Measurements from ENCODE around the gene KNDC1. TPM values are rescaled to one million over a fixed set of nuclear protein-coding genes. Genes with fewer than 3 reads are reported as not detected.

Gene KNDC1
- total and polyA plus RNA-seq, 3 donors from 2014 or later, result 4.2 to 19.8 (median 13.3) TPM

GRCh38 chr10:133113847-133114246 lies 46.2 kb upstream of the KNDC1 start:
- Histone ChIP-seq H3K27ac (no peak overlapping the region), H3K9me3 (no peaks in the 10 kb centered on the region), H3K4me3 (no peak overlapping the region), H3K4me1 (no peaks in the 10 kb centered on the region), H3K27me3 (no peaks in the 10 kb centered on the region), H3K36me3 (ENCODE audit: low read depth, missing control alignments) (no peaks in the 10 kb centered on the region)
- WGBS, 2 donors, result 79 to 90% methylated on average over 9 to 12 of the region's 12 CpGs
- intact Hi-C loops (cut with DNase I; ENCODE audit: low total_unique reads), result no loop called here
- TF ChIP-seq CTCF (IDR thresholded peaks at IDR 0.05) (no peak), POLR2A (IDR thresholded peaks at IDR 0.05) (no peak)
- no peak for DNase-seq

GRCh38 chr10:133114251-133114650 lies 45.8 kb upstream of the KNDC1 start:
- DNase-seq, result no peak
- intact Hi-C loops (cut with DNase I; ENCODE audit: low total_unique reads), result no loop called here
- H3K27ac ChIP-seq, result no peak overlapping the region
- TF ChIP-seq POLR2A (IDR thresholded peaks at IDR 0.05), result no peak
- no peak for TF ChIP-seq CTCF (IDR thresholded peaks at IDR 0.05)
- no peaks in the 10 kb centered on the region for H3K27me3 ChIP-seq
- H3K4me1 ChIP-seq, result no peaks in the 10 kb centered on the region
- 93 to 95% methylated on average over 17 to 18 of the region's 18 CpGs for WGBS, 2 donors
- no peak overlapping the region for H3K4me3 ChIP-seq
- no peaks in the 10 kb centered on the region for H3K36me3 ChIP-seq (ENCODE audit: low read depth, missing control alignments)
- H3K9me3 ChIP-seq, result no peaks in the 10 kb centered on the region

- H3K27me3 ChIP-seq, result no peaks in the 10 kb centered on the region
- no peaks in the 10 kb centered on the region for H3K9me3 ChIP-seq
- H3K36me3 ChIP-seq (ENCODE audit: low read depth, missing control alignments), result no peaks in the 10 kb centered on the region
- intact Hi-C loops (cut with DNase I; ENCODE audit: low total_unique reads), result no loop called here
- no peak overlapping the region for H3K27ac ChIP-seq
- WGBS, 2 donors, result 90% methylated on average over 28 to 33 of the region's 33 CpGs
- no peaks in the 10 kb centered on the region for H3K4me1 ChIP-seq
- TF ChIP-seq CTCF (IDR thresholded peaks at IDR 0.05) (no peak), POLR2A (IDR thresholded peaks at IDR 0.05) (no peak)
- no peak overlapping the region for H3K4me3 ChIP-seq
- DNase-seq, result no peak
These were observed 45.1 kb upstream of the KNDC1 start for GRCh38 chr10:133114726-133115452.

- H3K4me1 ChIP-seq, result no peaks in the 10 kb centered on the region
- H3K27me3 ChIP-seq, result no peaks in the 10 kb centered on the region
- no peak overlapping the region for H3K4me3 ChIP-seq
- no peak for TF ChIP-seq CTCF (IDR thresholded peaks at IDR 0.05)
- no peak for TF ChIP-seq POLR2A (IDR thresholded peaks at IDR 0.05)
- intact Hi-C loops (cut with DNase I; ENCODE audit: low total_unique reads), result no loop called here
- H3K9me3 ChIP-seq, result no peaks in the 10 kb centered on the region
- WGBS, 2 donors, result 90 to 92% methylated on average over 2 to 6 of the region's 13 CpGs
- H3K36me3 ChIP-seq (ENCODE audit: low read depth, missing control alignments), result no peaks in the 10 kb centered on the region
- no peak for DNase-seq
- no peak overlapping the region for H3K27ac ChIP-seq
These were observed 44.6 kb upstream of the KNDC1 start for GRCh38 chr10:133115453-133115842.

- no peaks in the 10 kb centered on the region for H3K36me3 ChIP-seq (ENCODE audit: low read depth, missing control alignments)
- H3K9me3 ChIP-seq, result no peaks in the 10 kb centered on the region
- WGBS, 2 donors, result 64 to 66% methylated on average over 17 of the region's 17 CpGs
- no peak for DNase-seq
- H3K27me3 ChIP-seq, result no peaks in the 10 kb centered on the region
- no peak overlapping the region for H3K27ac ChIP-seq
- no peaks in the 10 kb centered on the region for H3K4me1 ChIP-seq
- no peak overlapping the region for H3K4me3 ChIP-seq
- TF ChIP-seq POLR2A (IDR thresholded peaks at IDR 0.05) (no peak), CTCF (IDR thresholded peaks at IDR 0.05) (no peak)
- intact Hi-C loops (cut with DNase I; ENCODE audit: low total_unique reads), result no loop called here
These were observed 44.0 kb upstream of the KNDC1 start for GRCh38 chr10:133115976-133116375.
